CD8-positive, alpha-beta memory T cell (primary cell): ENCODE measurements around the gene ERICH6B. TPM values are rescaled to one million over a fixed set of nuclear protein-coding genes. Genes with fewer than 3 reads are reported as not detected.

Experiments used
- CTCF ChIA-PET: fragments of 350-600 bp; sonication (Branson Sonifier 250); formaldehyde crosslinking; loops from one replicate; lab custom pipeline; 2021; ENCODE audit warnings: antibody characterized with exemption; lab: Charles Lee
- POLR2A ChIA-PET: fragments of 350-600 bp; sonication (Branson Sonifier 250); formaldehyde crosslinking; loops from one replicate; lab custom pipeline; 2021; ENCODE audit warnings: antibody characterized with exemption; lab: Charles Lee
- DNase-seq, 5 donors: peaks; one replicate each; pipeline versions ENCODE4 v3.0.0 to v3.0.0-alpha.2; 2020 to 2022; ENCODE audit warnings: mixed read lengths in 1 of 5
- H3K27ac ChIP-seq: one replicate; pipeline ENCODE4 v1.7.0; 2013; ENCODE audit warnings: low read depth, mild to moderate bottlenecking, low read length, moderate library complexity
- H3K27me3 ChIP-seq: 2 replicates; pipeline ENCODE4 v1.7.0; 2013; ENCODE audit warnings: low read length, mild to moderate bottlenecking; ENCODE audit not compliant: insufficient read depth, poor library complexity, severe bottlenecking
- H3K36me3 ChIP-seq: 2 replicates; pipeline ENCODE4 v1.7.0; 2013; ENCODE audit warnings: mild to moderate bottlenecking, low read length, moderate library complexity; ENCODE audit not compliant: insufficient read depth
- H3K4me1 ChIP-seq: 2 replicates; pipeline ENCODE4 v1.7.0; 2013; ENCODE audit warnings: mild to moderate bottlenecking, low read length, moderate library complexity; ENCODE audit not compliant: insufficient read depth
- H3K4me3 ChIP-seq: 2 replicates; pipeline ENCODE4 v1.7.0; 2013; ENCODE audit warnings: mild to moderate bottlenecking, low read length
- H3K9me3 ChIP-seq: 2 replicates; pipeline ENCODE4 v1.7.0; 2013; ENCODE audit warnings: mild to moderate bottlenecking, low read length
- H3K27ac Mint-ChIP-seq, 8 donors: one replicate each; pipeline ENCODE4 v1.8.0; 2020 to 2021; ENCODE audit warnings: mixed read lengths in 8 of 8, mild to moderate bottlenecking in 6 of 8, inconsistent platforms in 3 of 8, moderate library complexity in 3 of 8
- H3K27me3 Mint-ChIP-seq, 2 donors: one replicate each; pipeline ENCODE4 v1.8.0; 2020 to 2021; ENCODE audit warnings: mixed read lengths in 2 of 2, mild to moderate bottlenecking in 1 of 2, moderate library complexity in 1 of 2
- H3K36me3 Mint-ChIP-seq, 3 donors: one replicate each; pipeline ENCODE4 v1.8.0; 2020 to 2021; ENCODE audit warnings: mixed read lengths in 3 of 3, inconsistent platforms in 1 of 3, mild to moderate bottlenecking in 1 of 3
- H3K4me1 Mint-ChIP-seq, 3 donors: one replicate each; pipeline ENCODE4 v1.8.0; 2020 to 2021; ENCODE audit warnings: mixed read lengths in 3 of 3, inconsistent platforms in 1 of 3, mild to moderate bottlenecking in 1 of 3
- H3K4me3 Mint-ChIP-seq, 7 donors: one replicate each; pipeline ENCODE4 v1.8.0; 2020 to 2021; ENCODE audit warnings: mixed read lengths in 7 of 7, mild to moderate bottlenecking in 6 of 7, moderate library complexity in 4 of 7, inconsistent platforms in 2 of 7
- H3K9me3 Mint-ChIP-seq, 5 donors: one replicate each; pipeline ENCODE4 v1.8.0; 2020 to 2022; ENCODE audit warnings: mixed read lengths in 5 of 5, mild to moderate bottlenecking in 3 of 5, moderate library complexity in 2 of 5, inconsistent platforms in 1 of 5
- polyA plus RNA-seq: library from polyadenylated mRNA; unstranded; fragments of 300-500 nt; fragmentation: Illumina TruSeq; gene quantifications from one replicate; pipeline ENCODE4 v1.2.3, GENCODE V29; 2021
- total RNA-seq, 2 experiments: library from RNA; stranded (reverse); gene quantifications; one replicate each; pipeline ENCODE4 v1.2.3, GENCODE V29; 2021

ERICH6B gene
- total and polyA plus RNA-seq, 3 experiments from 2014 or later, result not detected

GRCh38 chr13:45538382-45538781 lies 77.2 kb downstream of the ERICH6B start:
- Mint-ChIP-seq H3K36me3 (peaks cover 0 to 36% (median 7%) of the 10 kb centered on the region in 3 donors), H3K27me3 (no peaks in the 10 kb centered on the region), H3K4me1 (no peaks in the 10 kb centered on the region), H3K4me3 (no peak overlapping the region), H3K27ac (peak overlapping the region in 4 of 8 donors; percentile 29 to 92 (median 52)), H3K9me3 (no peaks in the 10 kb centered on the region)
- ChIA-PET POLR2A (no interaction called here), CTCF (no interaction called here)
- Histone ChIP-seq H3K36me3 (peaks cover 14% of the 10 kb centered on the region), H3K27me3 (no peaks in the 10 kb centered on the region), H3K4me1 (no peaks in the 10 kb centered on the region), H3K4me3 (no peak overlapping the region), H3K27ac (no peak overlapping the region), H3K9me3 (no peaks in the 10 kb centered on the region)
- DNase-seq, result no peak

- POLR2A ChIA-PET, result no interaction called here
- no peaks in the 10 kb centered on the region for H3K27me3 Mint-ChIP-seq
- H3K4me1 Mint-ChIP-seq, result no peaks in the 10 kb centered on the region
- peaks cover 0 to 44% (median 12%) of the 10 kb centered on the region in 3 donors for H3K36me3 Mint-ChIP-seq
- no peak overlapping the region for H3K4me3 ChIP-seq
- no peaks in the 10 kb centered on the region for H3K9me3 ChIP-seq
- CTCF ChIA-PET, result no interaction called here
- H3K4me1 ChIP-seq, result no peaks in the 10 kb centered on the region
- DNase-seq, result no peak
- no peaks in the 10 kb centered on the region for H3K27me3 ChIP-seq
- peaks cover 19% of the 10 kb centered on the region for H3K36me3 ChIP-seq
- no peak overlapping the region for H3K4me3 Mint-ChIP-seq
- no peaks in the 10 kb centered on the region for H3K9me3 Mint-ChIP-seq
- H3K27ac ChIP-seq, result no peak overlapping the region
- peak overlapping the region in 5 of 8 donors; percentile 22 to 67 (median 37) for H3K27ac Mint-ChIP-seq
These were observed 78.0 kb downstream of the ERICH6B start for GRCh38 chr13:45537516-45537915.

GRCh38 chr13:45536224-45536623 lies 79.3 kb downstream of the ERICH6B start:
- H3K27ac Mint-ChIP-seq, result no peak overlapping the region
- no peaks in the 10 kb centered on the region for H3K9me3 Mint-ChIP-seq
- Histone ChIP-seq H3K4me3 (no peak overlapping the region), H3K4me1 (no peaks in the 10 kb centered on the region), H3K27me3 (no peaks in the 10 kb centered on the region), H3K36me3 (peaks cover 19% of the 10 kb centered on the region), H3K9me3 (no peaks in the 10 kb centered on the region), H3K27ac (no peak overlapping the region)
- DNase-seq, result no peak
- POLR2A ChIA-PET, result no interaction called here
- CTCF ChIA-PET, result no interaction called here
- no peaks in the 10 kb centered on the region for H3K4me1 Mint-ChIP-seq
- no peak overlapping the region for H3K4me3 Mint-ChIP-seq
- no peaks in the 10 kb centered on the region for H3K27me3 Mint-ChIP-seq
- H3K36me3 Mint-ChIP-seq, result peaks cover 0 to 53% (median 13%) of the 10 kb centered on the region in 3 donors

- CTCF ChIA-PET, result no interaction called here
- H3K27me3 Mint-ChIP-seq, result no peaks in the 10 kb centered on the region
- Histone ChIP-seq H3K4me3 (no peak overlapping the region), H3K36me3 (peaks cover 29% of the 10 kb centered on the region), H3K27me3 (no peaks in the 10 kb centered on the region), H3K27ac (no peak overlapping the region), H3K4me1 (no peaks in the 10 kb centered on the region), H3K9me3 (no peaks in the 10 kb centered on the region)
- H3K36me3 Mint-ChIP-seq, result peaks cover 0 to 68% (median 19%) of the 10 kb centered on the region in 3 donors
- peak overlapping the region in 3 of 8 donors; percentile 19 to 76 (median 29) for H3K27ac Mint-ChIP-seq
- DNase-seq, result no peak
- POLR2A ChIA-PET, result no interaction called here
- no peaks in the 10 kb centered on the region for H3K9me3 Mint-ChIP-seq
- H3K4me1 Mint-ChIP-seq, result no peaks in the 10 kb centered on the region
- no peak overlapping the region for H3K4me3 Mint-ChIP-seq
These were observed 80.9 kb downstream of the ERICH6B start for GRCh38 chr13:45534604-45535003.

GRCh38 chr13:45529758-45530157 lies 85.8 kb downstream of the ERICH6B start:
- no peak overlapping the region for H3K4me3 ChIP-seq
- peaks cover 5 to 86% (median 25%) of the 10 kb centered on the region in 3 donors for H3K36me3 Mint-ChIP-seq
- no peaks in the 10 kb centered on the region for H3K27me3 ChIP-seq
- ChIA-PET POLR2A (no interaction called here), CTCF (no interaction called here)
- H3K36me3 ChIP-seq, result peaks cover 29% of the 10 kb centered on the region
- H3K27ac ChIP-seq, result no peak overlapping the region
- DNase-seq, result no peak
- peak overlapping the region in 2 of 8 donors; percentile 29 to 54 for H3K27ac Mint-ChIP-seq
- H3K4me1 Mint-ChIP-seq, result peaks cover 0 to 3% (median 0%) of the 10 kb centered on the region in 3 donors
- H3K9me3 Mint-ChIP-seq, result no peaks in the 10 kb centered on the region
- no peaks in the 10 kb centered on the region for H3K9me3 ChIP-seq
- no peaks in the 10 kb centered on the region for H3K27me3 Mint-ChIP-seq
- no peak overlapping the region for H3K4me3 Mint-ChIP-seq
- H3K4me1 ChIP-seq, result no peaks in the 10 kb centered on the region

GRCh38 chr13:45527699-45528462 lies 87.7 kb downstream of the ERICH6B start:
- peak overlapping the region in 3 of 8 donors; percentile 24 to 85 (median 61) for H3K27ac Mint-ChIP-seq
- DNase-seq, result no peak
- Histone ChIP-seq H3K36me3 (peaks cover 34% of the 10 kb centered on the region), H3K4me1 (no peaks in the 10 kb centered on the region), H3K27me3 (no peaks in the 10 kb centered on the region), H3K27ac (no peak overlapping the region), H3K9me3 (no peaks in the 10 kb centered on the region), H3K4me3 (no peak overlapping the region)
- POLR2A ChIA-PET, result no interaction called here
- H3K27me3 Mint-ChIP-seq, result no peaks in the 10 kb centered on the region
- H3K4me1 Mint-ChIP-seq, result peaks cover 0 to 5% (median under 1%) of the 10 kb centered on the region in 3 donors
- CTCF ChIA-PET, result interaction anchor here (1.4 kb wide), 1 partner anchor 16 kb away, joined by 3 read pairs; no protein-coding TSS in a partner anchor
- no peak overlapping the region for H3K4me3 Mint-ChIP-seq
- peaks cover 5 to 80% (median 19%) of the 10 kb centered on the region in 3 donors for H3K36me3 Mint-ChIP-seq
- no peaks in the 10 kb centered on the region for H3K9me3 Mint-ChIP-seq

- CTCF ChIA-PET, result interaction anchor here (1.3 kb wide), 1 partner anchor 13 kb away, joined by 3 read pairs; no protein-coding TSS in a partner anchor
These were observed 93.0 kb downstream of the ERICH6B start for GRCh38 chr13:45522571-45522970.

GRCh38 chr13:45521297-45521696 lies 94.2 kb downstream of the ERICH6B start:
- H3K27me3 Mint-ChIP-seq, result no peaks in the 10 kb centered on the region
- H3K36me3 Mint-ChIP-seq, result peaks cover 11 to 87% (median 34%) of the 10 kb centered on the region in 3 donors
- H3K27me3 ChIP-seq, result no peaks in the 10 kb centered on the region
- peak overlapping the region in 4 of 8 donors; percentile 23 to 82 (median 46) for H3K27ac Mint-ChIP-seq
- H3K27ac ChIP-seq, result no peak overlapping the region
- DNase-seq, result no peak
- POLR2A ChIA-PET, result no interaction called here
- no peaks in the 10 kb centered on the region for H3K9me3 ChIP-seq
- CTCF ChIA-PET, result no interaction called here
- H3K4me1 ChIP-seq, result no peaks in the 10 kb centered on the region
- no peak overlapping the region for H3K4me3 ChIP-seq
- H3K9me3 Mint-ChIP-seq, result no peaks in the 10 kb centered on the region
- peaks cover 52% of the 10 kb centered on the region for H3K36me3 ChIP-seq
- no peak overlapping the region for H3K4me3 Mint-ChIP-seq
- H3K4me1 Mint-ChIP-seq, result peaks cover 7 to 27% (median 26%) of the 10 kb centered on the region in 3 donors

More at GRCh38 chr13:45522571-45522970, 93.0 kb downstream of the ERICH6B start:
- POLR2A ChIA-PET, result no interaction called here
- Mint-ChIP-seq H3K27me3 (no peaks in the 10 kb centered on the region), H3K27ac (peak overlapping the region in 4 of 8 donors; percentile 19 to 66 (median 38)), H3K9me3 (no peaks in the 10 kb centered on the region), H3K36me3 (peaks cover 11 to 88% (median 30%) of the 10 kb centered on the region in 3 donors), H3K4me1 (peaks cover 9 to 25% (median 25%) of the 10 kb centered on the region in 3 donors), H3K4me3 (no peak overlapping the region)
- H3K9me3 ChIP-seq, result no peaks in the 10 kb centered on the region
- H3K27ac ChIP-seq, result no peak overlapping the region
- H3K4me3 ChIP-seq, result no peak overlapping the region
- H3K36me3 ChIP-seq, result peaks cover 51% of the 10 kb centered on the region
- no peaks in the 10 kb centered on the region for H3K4me1 ChIP-seq
- no peak for DNase-seq
- H3K27me3 ChIP-seq, result no peaks in the 10 kb centered on the region
